ENCODE results near the gene ARHGAP31.
"Not testable (repeated sequence)": the region's sequence is repeated elsewhere in the genome, so short reads cannot be mapped to it uniquely, and the experiment has no call there.

DNA sequence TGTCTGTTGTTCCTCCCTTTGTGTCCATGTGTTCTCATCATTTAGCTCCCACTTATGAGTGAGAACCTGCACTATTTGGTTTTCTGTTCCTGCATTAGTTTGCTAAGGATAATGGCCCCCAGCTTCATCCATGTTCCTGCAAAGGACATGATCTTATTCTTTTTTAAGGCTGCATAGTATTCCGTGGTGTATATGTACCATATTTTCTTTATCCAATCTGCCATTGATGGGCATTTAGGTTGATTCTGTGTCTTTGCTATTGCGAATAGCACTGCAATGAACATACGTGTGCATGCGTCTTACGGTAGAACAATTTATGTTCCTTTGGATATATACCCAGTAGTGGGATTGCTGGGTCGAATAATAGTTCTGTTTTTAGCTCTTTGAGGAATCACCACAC lies 77.6 kb downstream of the ARHGAP31 start:
- not testable (repeated sequence) for TF ChIP-seq POLR2AphosphoS2 (IDR thresholded peaks at IDR 0.05; ENCODE audit: low read depth, low read length); POLR2A (IDR thresholded peaks at IDR 0.05; ENCODE audit: low read depth, low read length); EZH2 (IDR thresholded peaks at IDR 0.05; ENCODE audit: borderline replicate concordance, control insufficient read depth, low read depth, low read length); NFYB (IDR thresholded peaks at IDR 0.05; ENCODE audit: insufficient read depth, low read depth, low read length)
- TF ChIP-seq, protein P1, sequence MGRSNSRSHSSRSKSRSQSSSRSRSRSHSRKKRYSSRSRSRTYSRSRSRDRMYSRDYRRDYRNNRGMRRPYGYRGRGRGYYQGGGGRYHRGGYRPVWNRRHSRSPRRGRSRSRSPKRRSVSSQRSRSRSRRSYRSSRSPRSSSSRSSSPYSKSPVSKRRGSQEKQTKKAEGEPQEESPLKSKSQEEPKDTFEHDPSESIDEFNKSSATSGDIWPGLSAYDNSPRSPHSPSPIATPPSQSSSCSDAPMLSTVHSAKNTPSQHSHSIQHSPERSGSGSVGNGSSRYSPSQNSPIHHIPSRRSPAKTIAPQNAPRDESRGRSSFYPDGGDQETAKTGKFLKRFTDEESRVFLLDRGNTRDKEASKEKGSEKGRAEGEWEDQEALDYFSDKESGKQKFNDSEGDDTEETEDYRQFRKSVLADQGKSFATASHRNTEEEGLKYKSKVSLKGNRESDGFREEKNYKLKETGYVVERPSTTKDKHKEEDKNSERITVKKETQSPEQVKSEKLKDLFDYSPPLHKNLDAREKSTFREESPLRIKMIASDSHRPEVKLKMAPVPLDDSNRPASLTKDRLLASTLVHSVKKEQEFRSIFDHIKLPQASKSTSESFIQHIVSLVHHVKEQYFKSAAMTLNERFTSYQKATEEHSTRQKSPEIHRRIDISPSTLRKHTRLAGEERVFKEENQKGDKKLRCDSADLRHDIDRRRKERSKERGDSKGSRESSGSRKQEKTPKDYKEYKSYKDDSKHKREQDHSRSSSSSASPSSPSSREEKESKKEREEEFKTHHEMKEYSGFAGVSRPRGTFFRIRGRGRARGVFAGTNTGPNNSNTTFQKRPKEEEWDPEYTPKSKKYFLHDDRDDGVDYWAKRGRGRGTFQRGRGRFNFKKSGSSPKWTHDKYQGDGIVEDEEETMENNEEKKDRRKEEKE (IDR thresholded peaks at IDR 0.05): not testable (repeated sequence)
